Endometrial microvascular endothelial cells (primary cell): ENCODE data around the gene SMOC2. TPM values are rescaled to one million over a fixed set of nuclear protein-coding genes. Genes with fewer than 3 reads are reported as not detected.

Experiments used
- in situ Hi-C: cut with HindIII; loops from 2 replicates; pipeline ENCODE4 v1.10.0; 2017; ENCODE audit warnings: low sequenced_read_pairs, low pct_unique_long_range_greater_than_20kb; ENCODE audit errors: inconsistent ontology term
- total RNA-seq: library from RNA; depleted of rRNA; stranded (reverse); fragments of >200 nt; gene quantifications from one replicate; pipeline ENCODE4 v1.2.3, GENCODE V29; 2015; ENCODE audit errors: inconsistent ontology term

SMOC2 gene
- total RNA-seq, 1 donor from 2014 or later, result not detected

DNA sequence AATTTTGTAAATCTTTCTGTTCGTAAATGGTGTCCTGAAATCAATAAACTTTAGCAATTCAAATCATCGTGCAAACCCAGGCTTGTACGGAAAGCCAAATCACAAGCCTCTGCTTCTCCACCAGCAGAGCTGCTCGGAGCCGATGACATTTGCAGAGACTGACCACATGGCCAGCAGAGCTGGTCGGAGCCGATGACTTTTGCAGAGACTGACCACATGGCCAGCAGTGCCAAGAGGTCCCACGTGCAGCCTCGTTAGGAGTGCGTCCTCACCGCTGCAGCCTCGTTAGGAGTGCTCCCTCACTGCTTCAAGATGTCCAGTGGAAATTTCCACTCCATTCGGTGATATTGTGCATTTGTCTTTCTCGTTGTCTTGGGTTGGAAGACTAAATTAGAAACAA is 28.5 kb downstream of the SMOC2 start:
- in situ Hi-C loops, result no loop called here

GRCh38 chr6:168469926-168470325 is 28.9 kb downstream of the SMOC2 start:
- in situ Hi-C loops, result no loop called here

- in situ Hi-C loops, result no loop called here
These were observed 31.4 kb downstream of the SMOC2 start for GRCh38 chr6:168472363-168472762.

GRCh38 chr6:168473197-168473596 is 32.2 kb downstream of the SMOC2 start:
- in situ Hi-C loops, result no loop called here

GRCh38 chr6:168475188-168476013 is 34.4 kb downstream of the SMOC2 start:
- in situ Hi-C loops, result no loop called here

DNA sequence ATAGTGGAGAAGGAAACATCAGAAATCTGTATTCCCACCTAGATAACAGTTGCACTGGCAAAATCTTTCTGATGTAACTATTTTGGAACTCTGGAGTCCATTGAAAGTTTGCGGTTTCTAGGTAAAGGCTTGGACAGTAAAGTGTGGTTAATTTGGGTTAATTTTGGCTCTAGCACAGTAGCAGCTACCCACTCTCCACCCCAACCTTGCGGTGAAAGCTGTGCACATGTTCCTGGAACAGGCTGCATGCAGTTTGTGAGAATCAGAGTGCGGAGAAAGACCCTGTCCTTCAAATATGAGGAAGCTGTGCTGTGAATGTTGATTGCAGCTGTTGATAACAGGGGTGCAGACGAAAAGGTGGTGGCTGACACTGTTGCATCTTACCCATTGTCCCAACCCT is 38.4 kb downstream of the SMOC2 start:
- in situ Hi-C loops, result no loop called here

- in situ Hi-C loops, result no loop called here
These were observed 39.5 kb downstream of the SMOC2 start for GRCh38 chr6:168480481-168480880.

DNA sequence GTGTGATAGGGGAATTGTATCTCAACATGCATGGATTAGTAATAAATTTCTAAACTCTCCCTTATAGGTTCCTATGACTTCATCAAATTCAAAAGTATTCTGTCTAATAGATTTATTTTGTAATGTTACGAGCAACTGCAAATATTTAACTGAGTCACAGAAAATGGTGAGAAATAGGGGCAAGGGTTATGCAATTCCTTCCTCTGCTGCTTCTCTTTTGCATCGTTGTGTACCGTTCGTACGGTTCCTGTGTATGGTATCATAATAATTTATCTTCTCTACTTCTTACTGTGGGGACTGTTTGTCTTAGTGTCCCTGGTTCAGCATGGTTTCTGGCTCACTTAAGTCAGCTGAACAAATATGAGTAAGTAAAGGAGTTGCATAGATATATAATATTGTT is 44.8 kb downstream of the SMOC2 start:
- in situ Hi-C loops, result no loop called here

- in situ Hi-C loops, result no loop called here
These were observed 49.8 kb downstream of the SMOC2 start for GRCh38 chr6:168490757-168491156.

DNA sequence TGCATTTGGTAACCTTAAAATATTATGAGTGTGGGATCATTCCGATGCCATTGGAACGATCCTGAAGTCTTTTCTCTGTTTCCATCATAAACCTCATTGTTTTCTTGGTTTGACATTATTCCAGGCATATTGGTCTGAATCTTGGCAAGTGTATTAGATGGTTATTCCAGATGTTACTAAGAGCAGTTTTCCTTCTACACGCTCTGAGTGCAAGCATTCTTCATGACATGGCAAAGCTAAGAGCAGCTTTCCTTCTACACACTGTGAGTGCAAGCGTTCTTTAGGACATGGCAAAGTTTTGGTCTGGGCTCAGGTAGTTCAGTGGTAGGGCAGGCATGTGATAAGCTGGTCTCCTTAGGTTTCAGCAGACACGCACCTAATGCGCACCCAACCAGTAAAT is 53.0 kb downstream of the SMOC2 start:
- in situ Hi-C loops, result no loop called here

DNA sequence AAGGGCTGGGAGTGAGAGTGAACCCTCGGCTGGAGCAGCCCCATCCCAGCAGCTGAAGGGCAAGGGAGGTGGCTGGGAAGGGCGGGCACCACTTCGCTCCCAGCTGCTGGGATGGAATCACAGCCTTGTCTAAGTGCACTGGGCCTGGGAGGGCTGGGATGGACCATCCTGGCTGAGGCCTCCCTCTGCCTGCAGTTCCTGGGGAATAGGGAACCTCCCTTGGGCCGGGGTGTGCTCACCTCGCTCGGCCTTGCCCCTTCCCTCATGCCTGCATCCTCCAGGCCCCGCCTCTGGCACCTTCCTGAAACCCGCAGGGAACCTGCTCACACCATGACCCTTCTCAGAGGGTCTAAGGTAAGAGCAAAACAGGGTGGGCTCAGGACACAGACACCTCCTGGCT is 53.7 kb downstream of the SMOC2 start:
- in situ Hi-C loops, result no loop called here

GRCh38 chr6:168495133-168495532 is 54.1 kb downstream of the SMOC2 start:
- in situ Hi-C loops, result no loop called here

DNA sequence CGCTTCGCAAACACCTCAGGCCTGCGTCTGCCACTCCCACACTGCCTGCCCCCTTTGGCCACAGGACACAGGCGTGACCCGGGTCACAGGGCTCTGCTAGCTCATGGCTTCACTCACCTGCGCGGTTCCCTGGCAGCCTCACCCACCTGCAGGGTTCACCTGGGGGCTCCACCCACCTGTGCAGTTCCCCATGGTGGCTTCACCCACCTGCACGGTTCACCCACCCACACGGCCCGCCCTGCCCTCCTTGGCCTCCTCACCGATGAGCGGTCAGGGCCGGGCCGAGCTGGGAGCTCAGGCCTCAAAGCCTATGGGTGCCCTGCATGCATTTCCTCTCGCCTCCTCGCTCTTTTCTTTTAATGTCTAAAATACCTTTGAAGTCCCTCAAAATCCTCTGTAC is 54.7 kb downstream of the SMOC2 start:
- in situ Hi-C loops, result no loop called here

DNA sequence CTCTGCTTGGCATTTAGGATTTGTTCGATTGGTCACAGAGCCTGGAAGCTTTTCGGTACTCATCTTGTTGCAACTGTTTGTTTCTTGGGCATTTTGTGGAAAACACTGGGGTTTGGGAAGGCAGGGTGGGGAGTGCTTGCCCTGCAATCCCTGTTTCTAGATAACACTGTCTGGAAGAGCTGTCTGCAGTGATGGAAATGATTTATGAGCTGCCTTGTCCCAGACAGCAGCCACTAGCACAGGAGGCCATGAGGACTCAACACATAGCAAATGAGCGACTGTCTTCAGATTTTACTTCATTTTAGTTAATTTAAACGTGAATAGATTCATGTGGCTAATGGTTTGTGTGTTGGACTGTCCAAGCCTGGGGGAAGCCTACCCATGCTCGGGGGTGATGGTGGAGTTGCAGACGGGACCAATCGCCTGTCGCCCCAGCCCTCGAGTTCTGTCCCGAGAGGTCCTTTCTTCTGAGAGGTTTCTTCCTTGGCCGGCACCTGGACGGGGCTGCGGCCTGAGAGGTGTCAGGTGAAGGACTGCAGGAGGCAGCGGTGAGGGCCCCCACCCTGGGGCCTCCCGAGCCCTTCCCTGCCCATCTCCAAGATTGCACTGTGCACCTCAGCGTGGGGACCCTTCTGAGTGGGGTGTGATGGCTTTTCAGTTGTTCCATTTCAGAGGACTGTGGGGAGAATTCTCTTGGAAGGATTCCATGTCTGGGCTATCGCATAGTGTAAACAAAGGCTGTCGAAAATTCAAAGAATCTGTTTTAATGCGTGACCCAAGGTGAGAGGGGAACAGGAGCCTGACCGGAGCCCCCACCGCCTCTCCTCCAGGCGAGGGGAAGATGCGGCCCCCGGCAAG is 55.4 kb downstream of the SMOC2 start:
- in situ Hi-C loops, result no loop called here

DNA sequence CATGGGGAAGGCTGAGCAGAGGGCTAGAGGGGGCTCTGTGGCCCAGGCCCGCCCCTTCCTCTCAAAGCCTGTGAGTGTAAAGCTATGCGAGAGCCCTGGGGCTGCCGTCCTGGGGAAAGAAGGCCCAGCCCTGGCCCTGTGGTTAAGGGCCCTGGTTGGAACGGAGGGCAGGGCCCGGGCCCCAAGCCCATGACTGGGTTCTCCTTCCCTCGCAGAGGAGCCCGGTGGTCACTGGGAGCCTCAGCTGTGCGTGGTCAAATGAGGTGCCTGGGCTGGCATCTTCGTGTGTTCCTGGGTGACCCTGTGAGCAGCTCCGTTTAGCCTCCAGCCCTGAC is 56.0 kb downstream of the SMOC2 start:
- in situ Hi-C loops, result no loop called here

DNA sequence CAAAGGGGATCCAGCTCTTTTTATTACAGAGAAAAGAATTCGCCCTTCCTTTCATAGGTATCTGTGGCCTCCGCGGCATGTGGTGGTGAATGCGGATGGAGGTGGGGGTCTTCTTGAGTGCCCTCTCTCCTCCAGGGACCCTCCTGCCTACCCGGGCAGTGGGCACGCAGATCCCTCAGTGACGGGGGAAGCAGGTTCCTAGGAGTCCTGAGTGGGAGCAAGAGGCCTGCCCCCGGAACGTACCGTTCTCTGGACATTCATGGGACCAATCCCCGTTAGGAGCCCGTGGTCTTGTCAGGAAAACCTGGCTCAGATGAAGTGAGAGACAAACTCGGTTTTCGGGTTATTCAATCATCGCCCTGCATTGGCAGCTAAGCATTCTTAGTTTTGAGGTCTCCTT is 56.4 kb downstream of the SMOC2 start:
- in situ Hi-C loops, result no loop called here

- in situ Hi-C loops, result no loop called here
These were observed 57.3 kb downstream of the SMOC2 start for GRCh38 chr6:168498161-168498843.

- in situ Hi-C loops, result no loop called here
These were observed 58.2 kb downstream of the SMOC2 start for GRCh38 chr6:168499045-168499650.

- in situ Hi-C loops, result no loop called here
These were observed 59.5 kb downstream of the SMOC2 start for GRCh38 chr6:168500519-168500918.
